Measurements from ENCODE around the gene CCDC59.

Gene CCDC59

GRCh38 chr12:82314406-82314892, 43.7 kb downstream of the CCDC59 start:
- no peak for DNase-seq
